ENCODE measurements around the gene OXER1. TPM values are rescaled to one million over a fixed set of nuclear protein-coding genes. Genes with fewer than 3 reads are reported as not detected.

Gene OXER1
- total and polyA plus RNA-seq, 4 donors = 2.2 to 6.2 (median 3.6) TPM

DNA sequence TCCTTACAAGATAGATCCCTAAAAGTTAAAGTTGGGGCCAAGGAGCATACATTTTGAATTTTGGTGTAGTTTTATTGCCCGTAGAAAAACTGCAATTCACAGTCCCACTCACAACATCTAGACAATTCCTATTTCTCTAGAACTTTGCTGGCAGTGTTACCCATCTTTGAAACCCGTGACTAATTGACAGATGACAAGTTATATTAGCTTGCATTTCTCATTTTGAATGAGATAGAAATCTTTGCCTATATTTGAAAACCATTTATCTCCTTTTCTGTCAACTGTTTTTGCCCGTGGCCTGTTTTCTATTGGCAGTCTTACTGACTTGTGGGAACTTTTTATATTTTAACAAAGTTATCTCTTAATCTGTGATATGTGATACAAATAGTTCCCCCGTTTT is 50.0 kb downstream of the OXER1 start:
- Histone ChIP-seq H3K4me1 (ENCODE audit: control insufficient read depth in 1 of 2, insufficient read depth in 2 of 2, low read length in 2 of 2) (no peaks in the 10 kb centered on the region), H3K4me3 (ENCODE audit: low read length in 2 of 2) (no peak overlapping the region), H3K27ac (ENCODE audit: low read depth in 1 of 2, low read length in 2 of 2) (no peak overlapping the region), H3K9me3 (ENCODE audit: control insufficient read depth, low read length) (no peaks in the 10 kb centered on the region), H3K27me3 (ENCODE audit: control insufficient read depth in 1 of 2, insufficient read depth in 2 of 2, low read length in 1 of 2) (no peaks in the 10 kb centered on the region), H3K36me3 (ENCODE audit: control insufficient read depth in 1 of 2, insufficient read depth in 2 of 2, low read length in 1 of 2) (peaks cover 0 to 2% of the 10 kb centered on the region in 2 donors)
- WGBS, 2 donors = 55 to 56% methylated on average over 4 of the region's 4 CpGs
- ATAC-seq (ENCODE audit: low FRiP score) (no peak), DNase-seq (no peak)
- intact Hi-C loops (cut with DNase I) = no loop called here

DNA sequence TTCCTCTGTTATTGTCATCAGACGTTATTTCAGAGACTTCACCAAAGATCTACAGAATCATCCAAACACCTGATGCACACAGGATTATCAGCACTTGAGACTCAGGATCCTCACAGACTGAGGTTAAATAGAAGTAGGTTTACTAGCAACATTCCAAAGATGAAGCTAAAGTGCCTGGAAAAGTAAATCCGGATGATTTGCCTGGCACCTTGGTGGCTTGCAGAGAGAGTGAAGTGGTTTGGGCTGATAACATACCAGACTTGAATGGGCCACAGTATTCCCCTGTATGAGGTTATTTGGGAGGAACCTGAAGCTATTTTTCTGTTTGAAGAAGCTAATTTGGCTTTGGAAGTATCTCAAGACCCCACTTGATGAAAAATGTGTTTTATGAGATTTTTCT is 51.0 kb downstream of the OXER1 start:
- Histone ChIP-seq H3K4me3 (ENCODE audit: low read length in 2 of 2) (no peak overlapping the region), H3K27ac (ENCODE audit: low read depth in 1 of 2, low read length in 2 of 2) (no peak overlapping the region), H3K36me3 (ENCODE audit: control insufficient read depth in 1 of 2, insufficient read depth in 2 of 2, low read length in 1 of 2) (peaks cover 0 to 2% of the 10 kb centered on the region in 2 donors), H3K27me3 (ENCODE audit: control insufficient read depth in 1 of 2, insufficient read depth in 2 of 2, low read length in 1 of 2) (no peaks in the 10 kb centered on the region), H3K9me3 (ENCODE audit: control insufficient read depth, low read length) (no peaks in the 10 kb centered on the region), H3K4me1 (ENCODE audit: control insufficient read depth in 1 of 2, insufficient read depth in 2 of 2, low read length in 2 of 2) (no peaks in the 10 kb centered on the region)
- DNase-seq = no peak
- no peak for ATAC-seq (ENCODE audit: low FRiP score)
- 73 to 87% methylated on average over 2 of the region's 2 CpGs for WGBS, 2 donors
- intact Hi-C loops (cut with DNase I) = no loop called here

Other genes with a start within 250 kb of the OXER1 start
- gene MTA3, start 195.5 kb downstream of the OXER1 start, total RNA-seq = 10 to 100 TPM; 46.3 to 50.7 TPM
- 10 to 100 TPM; 17.3 to 26.1 TPM for gene MTA3, start 195.5 kb downstream of the OXER1 start, polyA plus RNA-seq
- gene HAAO, start 28.4 kb upstream of the OXER1 start, total RNA-seq = 10 to 100 TPM; 22.0 to 29.1 TPM
- gene HAAO, start 28.4 kb upstream of the OXER1 start, polyA plus RNA-seq = 10 to 100 TPM; 33.4 to 54.5 TPM

Measured in aorta (tissue), 5 donors.